SK-N-MC (cell line): ENCODE measurements around the gene RAD23A.

ENCODE experiments used
- EZH2 ChIP-seq: fragments of 200-600 bp; sonication (generic); IDR thresholded peaks from one replicate; pipeline ENCODE4 v1.6.1; 2017; ENCODE audit warnings: antibody characterized with exemption
- POLR2AphosphoS5 ChIP-seq: IDR thresholded peaks from 2 replicates; pipeline ENCODE4 v1.6.1; 2012; ENCODE audit warnings: mild to moderate bottlenecking, low read depth, low read length, borderline replicate concordance

GRCh38 chr19:12984683-12985048 is 39.0 kb downstream of the RAD23A start:
- no peak for TF ChIP-seq EZH2
- TF ChIP-seq POLR2AphosphoS5: no peak
